Measurements from ENCODE around the gene C6orf132.

C6orf132 gene

GRCh38 chr6:42068872-42069522 is 73.4 kb downstream of the C6orf132 start:
- DNase-seq = no peak

- DNase-seq = no peak
These were observed 74.2 kb downstream of the C6orf132 start for GRCh38 chr6:42068173-42068572.

GRCh38 chr6:42066156-42066675 is 76.2 kb downstream of the C6orf132 start:
- DNase-seq = no peak

GRCh38 chr6:42059743-42060142 is 82.7 kb downstream of the C6orf132 start:
- no peak for DNase-seq

- DNase-seq = no peak
These were observed 88.8 kb downstream of the C6orf132 start for GRCh38 chr6:42053601-42054000.

- DNase-seq = peak; percentile 12
These were observed 91.2 kb downstream of the C6orf132 start for GRCh38 chr6:42051268-42051653.

Measured in NCI-H146 (cell line).